HCEC 1CT (cell line): Measurements from ENCODE around the gene SLC66A3.

Experiments used
- DNase-seq: peaks from one replicate; pipeline ENCODE4 v3.0.0-alpha.2; 2017

Gene SLC66A3

GRCh38 chr2:11220445-11220844 lies 65.2 kb downstream of the SLC66A3 start:
- no peak for DNase-seq

GRCh38 chr2:11222845-11223244 lies 67.6 kb downstream of the SLC66A3 start:
- no peak for DNase-seq

- no peak for DNase-seq
Observed at GRCh38 chr2:11224887-11225286, 69.6 kb downstream of the SLC66A3 start.

- DNase-seq: no peak
Observed at GRCh38 chr2:11227595-11227994, 72.3 kb downstream of the SLC66A3 start.
